HG03558 (cell line): Measurements from ENCODE around the gene TMEM134.

Experiments used
- ATAC-seq: cut with Tn5 transposase; IDR thresholded peaks from one replicate; pipeline ENCODE4 v1.9.1; 2021; ENCODE audit warnings: moderate number of reproducible peaks; ENCODE audit not compliant: unreplicated experiment; ENCODE audit errors: extremely low read depth

Gene TMEM134

GRCh38 chr11:67411785-67412152, 57.3 kb downstream of the TMEM134 start:
- ATAC-seq = no peak
